ENCODE measurements around the gene CASS4.
"Not testable (repeated sequence)": the region's sequence is repeated elsewhere in the genome, so short reads cannot be mapped to it uniquely, and the experiment has no call there.

CASS4 gene

DNA sequence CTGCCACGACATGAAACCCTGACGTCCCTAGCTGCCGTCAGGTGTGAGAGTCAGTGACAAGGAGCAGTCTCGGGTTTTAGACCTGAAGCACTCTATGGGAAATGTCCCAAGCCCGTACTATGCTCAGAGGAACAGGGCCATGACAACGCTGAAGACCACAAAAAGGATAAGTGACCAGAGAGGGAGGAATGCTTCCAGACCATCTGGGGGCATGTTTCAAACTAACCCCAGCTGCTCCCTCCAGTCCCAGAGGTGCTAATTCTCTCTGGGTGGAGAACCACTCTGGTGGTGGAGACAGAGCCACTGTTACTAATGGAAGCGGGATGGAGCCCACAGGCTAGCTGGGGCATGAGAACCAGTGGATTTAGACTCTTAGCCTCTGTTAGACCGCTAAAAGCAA lies 28.7 kb upstream of the CASS4 start:
- DNase-seq (ENCODE audit: low spot score), result no peak
- no peak overlapping the region for H3K27ac ChIP-seq
- TF ChIP-seq, protein P1, sequence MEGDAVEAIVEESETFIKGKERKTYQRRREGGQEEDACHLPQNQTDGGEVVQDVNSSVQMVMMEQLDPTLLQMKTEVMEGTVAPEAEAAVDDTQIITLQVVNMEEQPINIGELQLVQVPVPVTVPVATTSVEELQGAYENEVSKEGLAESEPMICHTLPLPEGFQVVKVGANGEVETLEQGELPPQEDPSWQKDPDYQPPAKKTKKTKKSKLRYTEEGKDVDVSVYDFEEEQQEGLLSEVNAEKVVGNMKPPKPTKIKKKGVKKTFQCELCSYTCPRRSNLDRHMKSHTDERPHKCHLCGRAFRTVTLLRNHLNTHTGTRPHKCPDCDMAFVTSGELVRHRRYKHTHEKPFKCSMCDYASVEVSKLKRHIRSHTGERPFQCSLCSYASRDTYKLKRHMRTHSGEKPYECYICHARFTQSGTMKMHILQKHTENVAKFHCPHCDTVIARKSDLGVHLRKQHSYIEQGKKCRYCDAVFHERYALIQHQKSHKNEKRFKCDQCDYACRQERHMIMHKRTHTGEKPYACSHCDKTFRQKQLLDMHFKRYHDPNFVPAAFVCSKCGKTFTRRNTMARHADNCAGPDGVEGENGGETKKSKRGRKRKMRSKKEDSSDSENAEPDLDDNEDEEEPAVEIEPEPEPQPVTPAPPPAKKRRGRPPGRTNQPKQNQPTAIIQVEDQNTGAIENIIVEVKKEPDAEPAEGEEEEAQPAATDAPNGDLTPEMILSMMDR (IDR thresholded peaks at IDR 0.05), result no peak
- H3K4me3 ChIP-seq, result no peak overlapping the region

DNA sequence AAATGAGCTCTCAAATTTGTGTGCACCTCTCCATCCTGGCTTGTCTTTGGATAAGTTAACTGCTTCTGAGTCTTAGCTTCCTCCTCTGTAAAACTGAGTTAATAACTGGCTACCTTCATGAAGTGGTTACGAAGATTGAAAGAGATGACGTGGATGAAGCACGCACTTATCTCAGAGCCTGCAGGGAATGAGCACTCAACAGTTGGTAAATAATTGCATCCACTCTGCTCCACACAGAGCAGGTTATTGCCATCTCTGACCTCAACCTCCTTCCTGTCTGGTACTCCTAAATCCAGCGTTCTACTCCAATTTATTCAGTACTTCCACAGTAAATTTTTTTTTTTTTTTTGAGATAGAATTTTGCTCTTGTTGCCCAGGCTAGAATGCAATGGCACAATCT lies 26.9 kb upstream of the CASS4 start:
- TF ChIP-seq, protein P1 (IDR thresholded peaks at IDR 0.05), result no peak
- DNase-seq (ENCODE audit: low spot score), result no peak
- no peak overlapping the region for H3K27ac ChIP-seq
- no peak overlapping the region for H3K4me3 ChIP-seq

DNA sequence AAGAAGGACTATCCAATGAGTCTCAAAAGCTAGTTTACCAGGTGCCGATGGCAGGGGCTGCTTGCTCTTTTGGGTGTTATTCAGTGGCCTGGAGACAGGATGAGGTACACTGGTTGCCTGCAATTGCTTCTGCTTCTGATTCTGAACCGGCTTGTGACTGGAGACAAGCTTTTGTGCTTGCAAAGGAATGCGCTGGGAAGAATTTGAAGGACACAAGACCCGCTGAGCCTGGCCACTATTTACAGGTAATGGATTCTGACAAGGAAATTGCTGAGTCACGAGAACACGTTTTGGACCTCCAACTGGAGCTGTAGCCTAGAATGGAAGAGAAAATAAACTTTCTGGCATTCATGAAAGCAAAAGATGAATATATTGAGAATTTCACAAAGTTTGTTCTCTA lies 25.8 kb upstream of the CASS4 start:
- Histone ChIP-seq H3K27ac (no peak overlapping the region), H3K4me3 (no peak overlapping the region)
- no peak for DNase-seq (ENCODE audit: low spot score)
- TF ChIP-seq, protein P1 (IDR thresholded peaks at IDR 0.05), result no peak

DNA sequence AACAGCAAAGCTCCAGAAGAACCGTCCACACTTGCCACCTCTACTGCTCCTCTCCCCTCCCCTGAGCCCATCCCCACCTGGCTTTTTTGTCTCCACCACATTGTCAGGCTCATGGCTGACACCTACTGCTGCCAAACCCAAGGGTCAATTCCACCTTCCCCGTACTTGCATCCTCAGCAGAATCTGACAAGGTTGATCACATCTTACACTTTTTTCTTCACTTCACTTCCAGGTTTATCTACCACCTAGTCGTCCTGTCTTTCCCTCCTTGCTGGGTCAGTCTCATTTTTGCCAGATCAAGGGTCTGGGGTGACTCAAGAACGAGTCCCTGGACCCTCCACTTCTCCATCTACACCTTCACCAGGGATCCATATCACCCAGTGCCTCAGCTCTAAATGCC lies 23.2 kb upstream of the CASS4 start:
- Histone ChIP-seq H3K27ac (no peak overlapping the region), H3K4me3 (no peak overlapping the region)
- no peak for DNase-seq (ENCODE audit: low spot score)
- TF ChIP-seq, protein P1 (IDR thresholded peaks at IDR 0.05), result no peak

DNA sequence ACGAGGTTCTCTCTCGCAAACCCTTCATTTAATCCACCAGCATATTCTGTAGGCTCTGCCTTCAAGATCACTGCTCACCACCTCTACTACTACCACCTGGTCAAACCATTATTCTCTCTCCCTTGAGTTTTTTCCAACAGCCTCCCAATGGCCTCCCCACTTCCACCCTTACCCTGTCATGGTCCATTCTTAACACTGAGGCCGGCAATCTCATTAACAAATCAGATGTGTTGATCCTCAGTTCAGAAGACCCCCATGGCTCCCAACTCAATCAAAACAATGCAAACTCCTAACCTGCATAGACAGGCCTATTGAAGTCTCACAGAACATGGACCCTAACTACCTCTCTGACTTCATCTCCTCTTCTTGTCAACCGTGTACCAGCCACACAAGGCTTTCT lies 22.3 kb upstream of the CASS4 start:
- no peak overlapping the region for H3K27ac ChIP-seq
- DNase-seq (ENCODE audit: low spot score), result no peak
- no peak overlapping the region for H3K4me3 ChIP-seq
- TF ChIP-seq, protein P1 (IDR thresholded peaks at IDR 0.05), result no peak

DNA sequence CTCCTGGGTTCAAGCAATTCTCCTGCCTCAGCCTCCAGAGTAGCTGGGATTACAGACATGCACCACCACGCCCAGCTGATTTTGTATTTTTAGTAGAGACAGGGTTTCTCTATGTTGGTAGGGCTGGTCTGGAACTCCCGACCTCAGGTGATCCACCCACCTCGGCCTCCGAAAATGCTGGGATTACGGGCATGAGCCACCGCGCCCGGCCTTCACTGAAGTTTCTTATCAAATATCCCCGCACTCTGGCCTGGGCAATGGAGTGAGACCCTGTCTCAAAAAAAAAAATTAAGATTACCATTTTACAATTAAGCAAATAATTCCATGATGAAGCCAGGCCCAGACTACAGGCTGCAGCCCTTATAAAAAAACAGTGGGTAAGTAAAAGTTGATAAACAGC lies 21.7 kb upstream of the CASS4 start:
- H3K4me3 ChIP-seq; DNase-seq (ENCODE audit: low spot score); H3K27ac ChIP-seq: not testable (repeated sequence)

DNA sequence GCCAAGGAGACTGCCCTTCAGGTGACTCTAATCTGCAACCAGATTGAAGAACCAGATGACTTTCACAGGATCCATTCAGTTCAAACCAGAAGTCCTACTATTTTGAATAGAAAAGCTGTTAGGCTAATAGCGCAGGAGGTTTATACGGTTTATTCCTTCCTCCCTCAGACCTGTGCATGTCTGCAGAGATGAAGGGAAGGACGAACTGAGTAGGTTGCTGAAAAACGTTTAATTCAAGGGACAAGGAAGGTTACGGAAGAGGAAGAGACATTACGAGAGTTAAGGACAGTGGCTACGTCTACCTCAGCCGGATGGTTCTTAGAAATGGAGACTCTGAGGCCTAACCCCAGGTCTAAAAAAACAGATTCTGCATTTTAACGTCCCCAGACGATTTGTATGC lies 21.0 kb upstream of the CASS4 start:
- H3K4me3 ChIP-seq, result peak overlapping the region; percentile 71
- no peak for DNase-seq (ENCODE audit: low spot score)
- TF ChIP-seq, protein P1 (IDR thresholded peaks at IDR 0.05), result no peak
- H3K27ac ChIP-seq, result no peak overlapping the region

DNA sequence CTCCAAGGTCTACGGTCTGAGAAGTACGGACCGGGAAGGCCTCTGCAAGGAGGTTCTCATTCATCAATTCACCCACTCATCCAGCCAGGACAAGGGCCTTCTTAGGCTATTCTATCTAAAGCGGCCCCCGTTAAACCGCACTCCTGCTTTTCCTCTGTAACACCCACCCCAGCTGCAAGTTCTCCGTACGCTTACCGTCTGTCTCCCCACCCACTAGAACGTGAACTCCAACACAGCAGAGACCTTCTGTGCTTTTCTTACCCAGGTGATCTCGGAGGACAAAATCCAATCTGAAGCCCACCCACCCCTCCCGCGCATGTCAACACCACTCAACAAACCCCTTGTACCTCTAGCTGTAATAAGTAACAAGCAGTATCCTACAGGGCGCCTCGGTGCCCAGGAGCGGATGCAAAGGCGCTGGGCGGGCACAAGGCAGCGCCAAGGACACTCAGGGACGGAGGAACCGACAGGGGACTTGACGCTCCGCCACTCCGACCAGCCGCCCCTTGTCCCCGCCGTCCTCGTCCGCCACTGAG lies 20.4 kb upstream of the CASS4 start:
- Histone ChIP-seq H3K27ac (peak overlapping the region; percentile 76 to 82), H3K4me3 (peak overlapping the region; percentile 71)
- TF ChIP-seq, protein P1 (IDR thresholded peaks at IDR 0.05), result no peak
- no peak for DNase-seq (ENCODE audit: low spot score)
